Fibroblast of skin of left biceps (primary cell): ENCODE results near the gene SOX21.

ENCODE experiments used
- DNase-seq, 2 experiments: peaks; one replicate each; pipeline ENCODE4 v3.0.0-alpha.2; 2013; ENCODE audit warnings: low read depth in 2 of 2

The SOX21 gene

DNA sequence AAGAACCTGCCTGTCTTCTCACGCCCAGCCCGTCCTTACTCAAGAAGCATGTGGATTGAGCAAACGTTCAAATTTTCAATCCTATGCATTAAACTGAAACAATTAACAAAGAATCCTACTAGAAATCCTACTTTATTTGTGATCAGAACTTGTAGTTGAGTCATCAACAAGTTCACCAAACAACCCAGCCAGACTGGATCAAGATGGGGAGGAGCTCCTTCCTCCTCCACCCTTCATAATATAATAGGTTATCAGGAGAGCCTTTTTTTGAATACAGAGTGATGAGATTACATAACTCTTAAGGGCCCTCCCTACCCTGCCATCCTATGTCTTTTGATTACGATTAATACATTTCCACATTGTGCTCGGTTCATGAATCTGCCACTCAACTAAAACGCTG, 32.7 kb downstream of the SOX21 start:
- no peak for DNase-seq

DNA sequence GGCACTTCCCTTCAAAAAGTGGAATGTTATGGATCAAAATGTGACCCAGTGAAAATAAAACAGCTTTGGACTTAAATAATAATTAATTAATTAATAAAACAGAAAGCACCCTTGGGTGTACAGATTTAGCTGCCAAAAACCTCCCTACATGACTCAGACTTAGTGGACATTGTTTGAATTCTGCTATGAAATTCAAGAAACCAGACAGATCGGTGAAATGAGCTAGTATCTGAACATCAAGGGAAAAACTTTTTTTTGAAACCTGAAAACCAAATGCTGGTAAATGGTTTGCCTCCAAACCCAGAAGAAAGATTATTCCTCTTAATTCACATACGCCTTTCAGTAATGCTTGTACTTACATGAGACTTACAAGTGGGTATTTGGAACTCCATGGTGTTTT, 33.5 kb downstream of the SOX21 start:
- DNase-seq = no peak

DNA sequence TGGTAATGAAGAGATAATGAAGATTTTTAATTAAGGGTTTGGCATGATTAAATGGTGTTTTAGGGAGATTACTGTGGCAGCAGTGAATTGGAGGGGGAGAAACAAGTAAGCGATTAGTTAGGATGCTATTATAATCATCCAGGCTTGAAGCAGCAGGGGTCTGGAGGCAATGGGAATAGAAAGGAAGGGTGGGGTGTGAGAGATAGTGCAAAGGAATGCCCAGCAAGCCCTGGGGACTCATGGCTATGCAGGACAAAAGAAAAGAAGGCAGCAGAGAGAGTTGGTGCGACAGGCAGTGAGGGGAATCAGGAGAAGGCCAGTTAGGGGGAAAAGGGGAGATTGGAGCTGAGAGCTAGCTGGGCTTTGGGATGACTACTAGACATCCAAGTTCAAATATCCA, 34.5 kb downstream of the SOX21 start:
- no peak for DNase-seq

DNA sequence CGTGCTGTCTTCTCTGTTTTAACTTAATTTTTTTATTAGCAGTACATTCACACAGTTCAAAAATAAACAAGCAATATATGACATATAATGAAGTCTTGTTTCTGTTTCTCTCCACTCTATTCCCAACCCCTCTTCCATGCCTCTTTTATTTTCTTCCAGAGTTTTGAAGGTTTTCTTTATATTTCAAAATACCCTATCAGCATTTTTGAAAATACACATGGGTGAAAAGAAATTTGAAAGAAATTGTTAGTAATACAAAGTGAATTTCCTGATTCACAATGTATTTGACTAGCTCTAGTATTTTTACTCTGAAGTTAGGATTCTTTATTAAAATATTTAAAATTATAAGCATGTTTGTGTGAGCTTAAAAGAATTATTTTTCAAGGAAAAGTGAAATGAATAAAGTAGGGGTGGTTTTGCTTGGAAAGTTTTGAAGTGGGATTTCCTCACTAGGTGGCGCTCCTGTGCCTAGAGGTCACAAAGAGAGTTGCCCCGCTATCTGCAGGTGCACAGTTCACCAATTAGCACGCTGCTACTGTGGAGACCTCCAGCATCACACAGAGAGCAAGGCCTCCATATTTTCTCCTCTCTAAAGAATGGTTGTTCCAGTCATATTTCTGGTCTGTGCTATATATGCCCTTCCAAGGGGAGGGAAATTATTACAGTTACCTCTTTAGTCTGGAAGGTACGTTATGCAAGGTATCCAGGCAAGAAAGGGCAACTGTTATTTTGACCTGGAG, 37.6 kb downstream of the SOX21 start:
- DNase-seq = no peak

DNA sequence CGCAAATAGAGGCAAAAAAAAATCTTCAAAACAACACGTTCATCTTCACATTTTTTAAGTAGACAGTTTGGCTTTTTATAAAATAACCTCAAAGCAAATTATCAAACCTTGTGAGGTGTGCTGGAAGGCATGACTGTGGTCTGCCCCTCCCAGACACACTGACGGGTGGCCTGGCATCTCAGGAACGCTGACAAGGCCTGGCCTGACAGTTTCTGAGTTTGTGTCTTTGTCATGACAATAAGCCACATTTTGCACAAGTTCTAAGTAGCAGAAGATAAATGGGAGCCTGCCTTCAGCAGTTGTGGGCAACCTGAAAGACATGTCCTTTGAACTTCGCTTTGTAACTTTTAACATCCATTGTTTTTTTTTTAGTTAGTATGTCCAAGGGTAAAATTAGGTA, 38.5 kb downstream of the SOX21 start:
- no peak for DNase-seq

DNA sequence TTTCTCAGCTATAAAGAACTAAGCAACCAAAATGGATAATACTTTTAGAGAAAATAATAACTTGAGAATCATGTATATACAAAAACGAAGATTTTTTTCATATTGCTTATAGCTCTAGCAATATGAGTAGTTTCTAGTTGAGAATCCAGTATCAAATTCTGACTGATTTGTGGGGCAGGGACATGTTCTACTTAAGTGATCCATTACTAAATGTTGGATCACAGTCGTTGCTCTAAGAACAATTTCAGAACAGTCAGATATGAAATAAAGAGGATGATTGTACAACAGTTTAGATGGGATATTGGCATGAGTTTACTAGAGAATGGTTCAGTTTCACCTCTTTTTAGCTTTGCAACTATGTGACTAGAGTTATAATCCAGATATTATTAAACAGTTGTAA, 39.9 kb downstream of the SOX21 start:
- no peak for DNase-seq

DNA sequence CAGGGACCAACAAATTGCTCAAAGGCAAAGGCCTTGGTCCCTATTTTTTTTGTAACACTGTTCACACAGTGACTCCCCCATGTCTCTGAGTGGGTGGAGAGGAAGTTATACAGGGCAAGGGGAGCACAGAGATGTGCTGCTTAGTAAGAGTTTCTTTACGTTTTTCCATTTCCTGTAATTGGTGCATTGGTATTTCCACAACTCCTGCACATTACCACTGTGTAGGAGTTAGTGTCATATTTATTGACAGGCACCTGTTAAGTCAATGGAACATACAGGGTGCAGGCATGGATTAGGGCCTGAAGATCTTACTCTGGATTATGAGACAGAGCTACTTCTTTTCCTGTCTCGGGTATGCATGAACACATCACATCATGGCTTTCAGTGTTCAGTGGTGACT, 45.2 kb downstream of the SOX21 start:
- DNase-seq = no peak

DNA sequence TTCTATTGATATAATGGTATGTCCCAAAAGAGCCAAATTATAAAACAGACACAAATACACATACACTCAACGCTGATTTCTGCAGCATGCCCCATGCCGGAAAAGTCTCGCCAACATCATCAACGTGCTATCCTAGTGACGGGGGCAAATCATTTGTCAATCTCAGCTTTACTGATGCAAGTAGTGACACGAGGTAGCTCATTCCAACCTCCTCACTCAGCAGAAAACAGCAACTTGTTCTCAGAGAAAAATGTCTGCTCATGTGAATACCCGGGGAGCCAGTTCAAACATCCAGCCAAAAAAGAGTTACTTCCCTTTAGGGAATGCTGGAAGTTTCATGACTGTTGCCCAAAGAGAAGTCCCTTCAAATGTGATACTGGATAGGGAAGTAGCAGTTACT, 46.3 kb downstream of the SOX21 start:
- no peak for DNase-seq

DNA sequence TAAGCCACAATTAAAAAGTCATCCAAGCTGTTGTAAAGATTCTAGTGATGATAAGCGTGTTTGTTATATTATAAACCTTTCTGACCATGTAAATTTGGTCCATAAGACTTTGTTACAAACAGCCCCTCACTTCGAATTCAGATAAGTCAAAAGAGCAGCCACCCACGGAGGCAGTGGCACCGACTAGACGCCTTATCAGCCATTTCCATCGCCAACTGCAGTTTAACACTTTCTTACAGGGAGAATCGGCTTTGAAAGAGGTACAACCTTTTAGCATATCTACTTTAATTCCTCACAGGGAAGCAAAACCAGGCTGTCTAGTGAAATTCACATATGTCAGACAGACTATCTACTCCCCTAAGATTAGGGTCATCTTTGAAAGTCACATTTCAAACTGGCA, 47.5 kb downstream of the SOX21 start:
- no peak for DNase-seq

DNA sequence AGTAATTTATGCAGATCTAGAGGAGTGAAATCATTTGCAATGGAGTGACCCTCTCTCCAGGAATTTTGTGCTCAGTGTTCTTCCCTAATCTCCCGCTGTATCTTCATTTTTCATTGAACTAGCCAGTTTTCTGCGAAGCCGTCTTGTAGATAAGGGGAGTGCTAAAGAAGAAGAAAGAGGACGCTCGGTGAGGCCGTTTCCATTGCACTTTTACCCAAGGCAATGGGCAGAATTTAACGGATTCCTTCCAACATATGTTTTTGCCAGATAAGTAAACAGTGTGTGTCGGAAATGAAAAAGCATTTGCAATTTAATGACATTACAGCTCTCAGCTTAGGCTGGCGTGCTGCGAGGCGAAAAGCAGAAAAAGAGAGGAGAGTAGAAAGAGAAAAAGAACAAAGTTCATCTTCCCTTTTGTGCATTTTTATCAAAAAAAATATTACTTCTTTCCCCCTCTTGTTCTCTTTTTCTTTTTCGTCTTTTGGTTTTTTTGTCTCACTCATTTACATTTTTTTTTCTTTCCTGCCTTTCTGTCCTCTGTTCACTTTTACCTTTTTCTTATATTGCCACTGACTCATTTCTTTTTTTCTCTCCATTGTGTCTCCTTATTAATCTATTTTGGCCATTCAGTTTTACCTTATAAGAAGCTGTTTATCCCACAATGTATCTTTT, 49.9 kb downstream of the SOX21 start:
- no peak for DNase-seq

DNA sequence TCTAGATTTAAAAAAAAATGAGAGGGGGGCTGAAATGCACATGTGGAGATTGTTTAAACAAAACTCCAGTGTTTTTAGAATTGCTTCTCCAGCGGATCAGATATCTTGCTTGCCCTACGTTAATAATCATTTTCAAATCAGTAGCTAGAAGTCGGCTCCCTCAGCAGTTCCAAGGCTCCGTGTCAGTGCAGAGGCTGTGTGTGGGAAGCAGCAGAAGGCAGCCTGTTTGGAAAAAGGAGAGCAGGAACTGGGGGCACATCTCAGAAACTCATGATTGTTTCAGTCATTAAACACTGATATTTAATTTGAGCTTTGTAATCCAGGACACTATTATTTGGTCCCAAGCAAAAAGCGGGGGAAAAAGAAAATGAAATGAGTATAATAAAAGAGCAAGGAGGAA, 50.9 kb downstream of the SOX21 start:
- DNase-seq = no peak

DNA sequence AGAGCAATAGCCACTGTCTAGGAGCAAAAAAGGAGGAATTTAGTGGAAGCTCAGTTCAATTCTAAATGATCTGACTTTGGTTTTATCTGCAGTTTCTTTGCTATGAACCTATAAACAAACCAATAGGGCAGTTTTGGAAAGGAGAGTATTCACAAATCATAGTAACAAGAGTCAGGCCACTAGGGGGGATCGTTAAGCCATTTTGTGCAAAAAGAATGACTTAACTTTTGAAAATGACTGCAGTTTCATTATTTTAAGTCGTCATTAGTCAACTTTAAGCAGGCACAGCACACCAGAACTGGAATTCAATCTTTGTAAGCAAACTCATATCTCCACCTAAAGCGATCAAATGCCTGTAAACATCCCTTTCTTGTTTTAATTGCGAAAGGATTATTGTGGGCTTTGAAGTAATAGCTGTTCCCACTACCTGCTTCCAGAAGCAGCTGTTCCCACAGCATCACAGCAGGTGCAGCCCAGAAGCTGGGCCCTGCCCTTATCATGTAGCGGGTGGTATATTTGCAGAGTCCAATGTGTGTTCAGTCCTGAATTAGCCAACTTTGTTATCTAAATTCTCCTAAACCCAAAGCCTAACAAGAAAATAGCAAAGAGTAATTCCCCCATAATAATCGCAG, 51.5 kb downstream of the SOX21 start:
- no peak for DNase-seq
